ENCODE data around the gene STRADA. TPM values are rescaled to one million over a fixed set of nuclear protein-coding genes. Genes with fewer than 3 reads are reported as not detected.

The STRADA gene
- total RNA-seq (2022; extraction: Qiagen RNA extraction) = 25.8 to 28.4 TPM (median 27.3 TPM) in 5 replicates

GRCh38 chr17:63741408-63742173, at the start of gene STRADA:
TSS of gene STRADA (minus strand) at chr17:63741799. CDS start at chr17:63728369, 13,430 bp downstream.

GRCh38 chr17:63774141-63774968, 32.8 kb upstream of the STRADA start, which contains the start of gene DDX42:
TSS of gene DDX42 (plus strand) at chr17:63774170. CDS start at chr17:63787050, 12,880 bp downstream.

GRCh38 chr17:63773272-63774140, 31.9 kb upstream of the STRADA start, which contains the start of gene CCDC47:
TSS of gene CCDC47 (minus strand) at chr17:63773597. CDS start at chr17:63766175, 7,422 bp downstream.

GRCh38 chr17:63699638-63700527, 41.7 kb downstream of the STRADA start, which contains the start of gene LIMD2:
TSS of gene LIMD2 (minus strand) at chr17:63700125. CDS start at chr17:63699298, 827 bp downstream.

Other genes starting within 250 kb of the STRADA start
- gene KCNH6, start 218.4 kb downstream of the STRADA start, total RNA-seq (2022; extraction: Qiagen RNA extraction) = not detected in 5 replicates
- 42.6 to 65.7 TPM (median 60.9 TPM) in 5 replicates for gene DCAF7, start 191.3 kb downstream of the STRADA start, total RNA-seq (2022; extraction: Qiagen RNA extraction)
- gene TACO1, start 140.9 kb downstream of the STRADA start, total RNA-seq (2022; extraction: Qiagen RNA extraction) = 49.3 to 54.5 TPM (median 53.6 TPM) in 5 replicates
- gene MAP3K3, start 119.4 kb downstream of the STRADA start, total RNA-seq (2022; extraction: Qiagen RNA extraction) = 12.2 to 17.8 TPM (median 16.6 TPM) in 5 replicates
- 8.2 to 14.8 TPM (median 13.1 TPM) in 5 replicates for gene LIMD2, start 41.7 kb downstream of the STRADA start, total RNA-seq (2022; extraction: Qiagen RNA extraction)
- gene CCDC47, start 31.8 kb upstream of the STRADA start, total RNA-seq (2022; extraction: Qiagen RNA extraction) = 86.7 to 139 TPM (median 96.1 TPM) in 5 replicates
- 89.4 to 111 TPM (median 92.0 TPM) in 5 replicates for gene DDX42, start 32.4 kb upstream of the STRADA start, total RNA-seq (2022; extraction: Qiagen RNA extraction)
- 207 to 250 TPM (median 220 TPM) in 5 replicates for gene PSMC5, start 85.6 kb upstream of the STRADA start, total RNA-seq (2022; extraction: Qiagen RNA extraction)
- gene FTSJ3, start 85.9 kb upstream of the STRADA start, total RNA-seq (2022; extraction: Qiagen RNA extraction) = 56.4 to 67.6 TPM (median 56.9 TPM) in 5 replicates
- gene SMARCD2, start 100.9 kb upstream of the STRADA start, total RNA-seq (2022; extraction: Qiagen RNA extraction) = 54.2 to 65.6 TPM (median 59.7 TPM) in 5 replicates
- not detected in 5 replicates for gene CSH2, start 131.9 kb upstream of the STRADA start, total RNA-seq (2022; extraction: Qiagen RNA extraction)
- not detected in 5 replicates for gene GH2, start 140.1 kb upstream of the STRADA start, total RNA-seq (2022; extraction: Qiagen RNA extraction)
- not detected in 5 replicates for gene CSH1, start 154.8 kb upstream of the STRADA start, total RNA-seq (2022; extraction: Qiagen RNA extraction)
- not detected in 5 replicates for gene CSHL1, start 169.5 kb upstream of the STRADA start, total RNA-seq (2022; extraction: Qiagen RNA extraction)
- not detected in 5 replicates for gene GH1, start 177.0 kb upstream of the STRADA start, total RNA-seq (2022; extraction: Qiagen RNA extraction)
- 0.10 TPM in 1 of 5 replicates, not detected in the others for gene CD79B, start 190.5 kb upstream of the STRADA start, total RNA-seq (2022; extraction: Qiagen RNA extraction)
- gene SCN4A, start 231.1 kb upstream of the STRADA start, total RNA-seq (2022; extraction: Qiagen RNA extraction) = 0.02 to 0.06 TPM (median 0.02 TPM) in 5 replicates

All from A549 treated with CORT108297 at 1 μM for 4 hours (cell line).